ENCODE data around the gene WDR44. TPM values are rescaled to one million over a fixed set of nuclear protein-coding genes. Genes with fewer than 3 reads are reported as not detected.

Gene WDR44
- total RNA-seq = 15.5 and 16.5 TPM in 2 replicates

DNA sequence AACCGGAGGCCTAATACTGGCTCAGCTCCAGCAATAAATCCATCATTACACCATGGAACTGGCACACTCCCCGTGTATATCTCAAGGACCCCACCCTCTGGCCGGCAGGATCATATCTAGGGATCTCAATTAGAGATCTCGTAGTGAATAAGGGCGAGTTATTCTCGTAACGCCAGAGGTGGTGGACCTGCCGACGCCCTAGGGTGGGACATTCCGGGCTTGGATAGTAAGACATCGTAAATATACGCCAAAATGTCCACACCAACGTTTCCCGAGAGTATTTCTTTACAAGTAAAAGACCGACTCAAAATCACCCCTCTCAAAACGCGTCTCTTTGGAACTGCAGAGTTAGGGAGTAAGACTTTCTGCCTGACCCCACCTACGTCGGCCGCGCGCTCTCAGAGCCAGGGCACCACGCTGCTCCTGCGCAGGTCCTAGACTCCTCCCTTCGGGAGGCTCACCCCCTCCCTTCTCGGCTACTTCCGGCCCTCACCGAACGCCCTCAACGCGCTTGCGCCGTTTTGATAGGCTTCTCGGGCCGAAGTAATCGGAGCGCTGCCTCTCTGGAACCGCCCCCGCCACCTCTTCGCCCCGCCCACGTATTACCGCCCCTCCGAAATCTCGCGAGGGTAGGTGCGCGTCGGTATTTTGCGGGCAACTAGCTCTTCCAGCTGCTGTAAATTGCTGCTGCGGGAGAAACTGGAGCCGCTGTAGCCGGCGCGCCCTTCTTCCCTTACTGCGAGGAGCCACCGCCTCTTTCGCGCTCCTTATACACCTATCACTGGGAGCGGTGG is at the start of gene WDR44:
TSS of gene WDR44 (plus strand) at position 643 of the 794 bp plus-strand sequence. CDS start 398 bp downstream, outside the sequence.

DNA sequence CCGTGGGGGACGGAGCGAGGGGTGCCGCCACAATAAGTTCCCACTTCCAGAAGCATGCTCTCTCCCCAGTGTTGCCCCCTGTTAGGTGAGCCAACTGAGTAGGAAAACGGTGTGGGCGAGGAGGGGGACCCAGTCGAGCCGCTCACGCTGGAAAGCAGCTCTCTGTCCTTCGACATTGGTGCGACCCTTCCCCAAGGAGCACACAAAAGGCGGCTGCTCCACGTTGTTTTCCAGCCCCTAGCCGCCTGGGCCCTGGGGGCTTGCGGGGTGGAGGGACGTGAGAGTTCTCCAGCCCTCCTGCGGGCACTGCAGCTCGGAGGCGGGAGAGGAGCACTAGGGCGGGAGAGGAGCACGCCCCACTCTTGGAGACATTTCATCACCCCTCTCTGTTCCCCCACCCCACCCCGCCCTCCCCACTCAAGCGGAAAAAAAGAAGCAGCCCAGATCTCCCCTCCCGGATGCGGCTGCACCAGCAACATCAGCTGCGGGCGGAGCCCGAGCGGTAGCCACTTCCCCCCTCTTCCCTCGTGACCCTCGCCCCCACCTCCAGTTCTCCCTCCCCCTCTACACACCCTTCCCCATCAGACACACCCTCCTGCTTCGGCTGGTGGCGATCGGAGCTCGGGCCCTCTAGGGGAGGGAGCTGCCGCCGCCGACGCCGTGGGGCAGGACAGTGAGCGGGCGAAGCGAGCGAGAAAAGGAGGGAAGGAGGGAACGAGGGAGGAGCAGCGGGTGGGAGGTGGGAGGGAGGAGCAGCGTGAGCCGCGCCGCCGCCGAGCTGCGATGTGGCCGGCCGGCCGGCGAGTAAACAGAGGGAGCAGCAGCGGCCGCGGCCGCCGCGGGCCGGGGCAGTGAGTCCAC is 149.4 kb downstream of the WDR44 start, which contains the start of gene DOCK11:
TSS of gene DOCK11 (plus strand) at position 755 of the 861 bp plus-strand sequence. CDS start 157 bp downstream, outside the sequence.

Other genes starting within 250 kb of the WDR44 start
- gene KLHL13, start 229.3 kb upstream of the WDR44 start, total RNA-seq = 3.4 and 7.1 TPM in 2 replicates
- 16.5 and 26.2 TPM in 2 replicates for gene DOCK11, start 149.7 kb downstream of the WDR44 start, total RNA-seq